SK-N-SH (cell line): Measurements from ENCODE around the gene PBX1. TPM values are rescaled to one million over a fixed set of nuclear protein-coding genes. Genes with fewer than 3 reads are reported as not detected.

Experiments used
- CTCF ChIA-PET: fragments of 300-600, 350-600 bp; formaldehyde crosslinking; extraction: SDS; loops from one replicate; lab custom pipeline; 2021; lab: Yijun Ruan, JAX
- POLR2A ChIA-PET: fragments of 350-600 bp; sonication (Branson Sonifier 250); formaldehyde crosslinking; extraction: SDS; loops from one replicate; lab custom pipeline; 2020; ENCODE audit warnings: antibody characterized with exemption, inconsistent platforms; lab: Yijun Ruan, JAX
- DNase-seq: peaks from one replicate; pipeline ENCODE4 v3.0.0; 2012
- H2AFZ ChIP-seq: fragments of 200-600 bp; sonication (generic); 2 replicates; pipeline ENCODE4 v1.8.1; 2016; ENCODE audit warnings: antibody characterized with exemption, mild to moderate bottlenecking, low read depth
- H3F3A ChIP-seq: fragments of 200-600 bp; sonication (generic); replicated peaks from 2 replicates; pipeline ENCODE3; 2016; ENCODE audit warnings: antibody characterized with exemption, mild to moderate bottlenecking; ENCODE audit not compliant: insufficient read depth
- H3K27ac ChIP-seq, 2 experiments: fragments of 200-500 bp in 1 of 2; fragments of 200-600 bp in 1 of 2; sonication (Bioruptor generic) in 1 of 2; sonication (generic), shearing (Covaris generic) in 1 of 2; 2 replicates each; pipeline versions ENCODE4 v1.5.1 to v1.6.1; 2014 to 2016; ENCODE audit warnings: low read depth in 2 of 2, inconsistent platforms in 1 of 2, low read length in 1 of 2, mild to moderate bottlenecking in 1 of 2, mixed read lengths in 1 of 2
- H3K27me3 ChIP-seq: fragments of 200-600 bp; sonication (generic), shearing (Covaris generic); 2 replicates; pipeline ENCODE4 v1.6.1; 2016; ENCODE audit warnings: mixed run types; ENCODE audit not compliant: insufficient read depth
- H3K36me3 ChIP-seq, 2 experiments: fragments of 200-500 bp in 1 of 2; fragments of 200-600 bp in 1 of 2; sonication (Bioruptor generic) in 1 of 2; sonication (generic) in 1 of 2; replicated peaks in 1 of 2; 2 replicates each; pipeline versions ENCODE3 to v1.5.1; 2014 to 2016; ENCODE audit warnings: low read length in 1 of 2, mild to moderate bottlenecking in 1 of 2; ENCODE audit not compliant: insufficient read depth in 2 of 2, control insufficient read depth in 1 of 2
- H3K4me1 ChIP-seq, 2 experiments: fragments of 200-500 bp in 1 of 2; fragments of 200-600 bp in 1 of 2; sonication (Bioruptor generic) in 1 of 2; sonication (generic), shearing (Covaris generic) in 1 of 2; 2 replicates each; pipeline versions ENCODE4 v1.5.1 to v1.6.1; 2014 to 2016; ENCODE audit warnings: low read depth in 1 of 2, low read length in 1 of 2, mixed run types in 1 of 2; ENCODE audit not compliant: insufficient read depth in 2 of 2, control insufficient read depth in 1 of 2
- H3K4me2 ChIP-seq: fragments of 200-600 bp; sonication (generic), shearing (Covaris generic); 2 replicates; pipeline ENCODE4 v1.6.1; 2017; ENCODE audit warnings: mixed run types
- H3K4me3 ChIP-seq, 2 experiments: fragments of 200-500 bp in 1 of 2; fragments of 200-600 bp in 1 of 2; sonication (Bioruptor generic) in 1 of 2; sonication (generic), shearing (Covaris generic) in 1 of 2; 2 replicates each; pipeline versions ENCODE4 v1.5.1 to v1.8.1; 2014 to 2016; ENCODE audit warnings: low read depth in 2 of 2, inconsistent platforms in 1 of 2, low read length in 1 of 2, mild to moderate bottlenecking in 1 of 2, mixed read lengths in 1 of 2, moderate library complexity in 1 of 2
- H3K79me2 ChIP-seq: fragments of 200-600 bp; sonication (generic); 2 replicates; pipeline ENCODE4 v1.8.1; 2017; ENCODE audit warnings: mild to moderate bottlenecking; ENCODE audit not compliant: insufficient read depth
- H3K9ac ChIP-seq: fragments of 200-600 bp; sonication (generic); 2 replicates; pipeline ENCODE4 v1.6.1; 2017; ENCODE audit warnings: mixed run types
- H3K9me2 ChIP-seq: fragments of 200-600 bp; sonication (generic); 2 replicates; pipeline ENCODE4 v1.6.1; 2017; ENCODE audit warnings: mixed run types
- H3K9me3 ChIP-seq: fragments of 200-600 bp; sonication (generic); 2 replicates; pipeline ENCODE4 v1.6.1; 2017; ENCODE audit warnings: mixed run types, mild to moderate bottlenecking, moderate library complexity
- H4K20me1 ChIP-seq: fragments of 200-600 bp; sonication (generic); 2 replicates; pipeline ENCODE4 v1.6.1; 2017; ENCODE audit warnings: mild to moderate bottlenecking, mixed run types; ENCODE audit not compliant: insufficient read depth
- CHD2 ChIP-seq: fragments of 150-350 bp; IDR thresholded peaks from 2 replicates; pipeline ENCODE4 v1.6.1; 2018; ENCODE audit warnings: low read length; ENCODE audit not compliant: partially characterized antibody
- ELF1 ChIP-seq: IDR thresholded peaks from 2 replicates; pipeline ENCODE4 v1.4.0; 2012
- FOXM1 ChIP-seq: IDR thresholded peaks from 2 replicates; pipeline ENCODE4 v1.4.0; 2012; ENCODE audit warnings: low read depth, mild to moderate bottlenecking
- JUND ChIP-seq: IDR thresholded peaks from 2 replicates; pipeline ENCODE4 v1.4.0; 2012
- MAX ChIP-seq: IDR thresholded peaks from 2 replicates; pipeline ENCODE4 v1.4.0; 2012; ENCODE audit warnings: low read depth
- MEF2A ChIP-seq: IDR thresholded peaks from 2 replicates; pipeline ENCODE4 v1.4.0; 2012; ENCODE audit warnings: low read depth, borderline replicate concordance
- NRF1 ChIP-seq: IDR thresholded peaks from 2 replicates; pipeline ENCODE4 v1.6.1; 2012; ENCODE audit warnings: low read depth, mild to moderate bottlenecking, low read length
- PBX3 ChIP-seq: IDR thresholded peaks from 2 replicates; pipeline ENCODE4; 2012
- RCOR1 ChIP-seq: fragments of 150-350 bp; IDR thresholded peaks from 2 replicates; pipeline ENCODE4 v1.6.1; 2017; ENCODE audit warnings: antibody characterized with exemption, low read length
- RFX5 ChIP-seq: IDR thresholded peaks from 2 replicates; pipeline ENCODE4 v1.6.1; 2012; ENCODE audit warnings: mild to moderate bottlenecking, improper control_type of control experiment, low read length
- RXRA ChIP-seq: IDR thresholded peaks from 2 replicates; pipeline ENCODE4 v1.4.0; 2012; ENCODE audit warnings: low read depth, mild to moderate bottlenecking, borderline replicate concordance
- SIN3A ChIP-seq: IDR thresholded peaks from 2 replicates; pipeline ENCODE4 v1.6.1; 2012; ENCODE audit warnings: low read depth, mild to moderate bottlenecking, low read length, moderate library complexity, borderline replicate concordance
- TAF1 ChIP-seq: IDR thresholded peaks from 2 replicates; pipeline ENCODE4 v1.6.1; 2012; ENCODE audit warnings: low read depth, mild to moderate bottlenecking, low read length, moderate library complexity, borderline replicate concordance
- YY1 ChIP-seq: IDR thresholded peaks from 2 replicates; pipeline ENCODE4 v1.4.0; 2012; ENCODE audit warnings: low read depth, mild to moderate bottlenecking
- WGBS: methylation state at CpG from one replicate; pipeline ENCODE4 v1.1.6; 2017; ENCODE audit warnings: low lambda C conversion rate; 5-methylcytosine and 5-hydroxymethylcytosine counted together
- polyA plus RNA-seq, 3 experiments: library from polyadenylated mRNA; depleted of rRNA; stranded (reverse); fragments of >200 nt; gene quantifications; 2 replicates each; pipeline ENCODE4 v1.2.3, GENCODE V29; 2012
- TF ChIP-seq, protein P1 (sequence below): IDR thresholded peaks from 2 replicates; pipeline ENCODE4 v1.4.0; 2012; ENCODE audit warnings: low read depth, borderline replicate concordance

Gene PBX1
- polyA plus RNA-seq, 1 of the 3 experiments (the other 2 are of a cell fraction): 27.0 TPM

DNA sequence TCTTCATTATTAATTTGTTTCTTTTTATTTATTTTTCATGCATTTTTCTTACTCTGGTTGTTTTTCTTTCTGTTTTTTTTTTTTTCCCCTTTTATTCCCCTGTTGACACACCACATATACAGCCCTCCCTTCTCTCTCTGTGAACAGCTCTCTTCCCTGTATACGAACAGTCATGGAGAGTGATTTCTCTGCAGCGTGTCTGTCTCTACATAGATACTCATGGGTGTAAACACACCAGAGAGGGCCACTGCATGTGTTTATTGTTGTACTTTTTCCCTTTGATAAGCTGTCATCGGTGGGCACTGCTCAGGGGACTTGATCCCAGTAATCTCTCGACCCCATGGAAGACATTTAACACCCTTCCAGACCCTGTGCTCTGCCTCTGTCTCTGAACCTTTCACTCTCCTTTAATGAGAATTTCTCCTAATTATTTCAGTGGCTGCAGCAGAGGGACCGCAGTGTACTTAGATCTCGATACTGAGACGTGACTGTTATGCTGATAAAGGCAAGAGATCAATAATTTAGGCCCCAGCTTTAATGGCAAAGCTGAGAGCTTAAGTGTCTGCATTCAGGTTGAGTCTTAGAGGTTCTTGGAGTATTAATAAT lies 113.1 kb downstream of the PBX1 start:
- Histone ChIP-seq H3K79me2 (no peaks in the 10 kb centered on the region), H2AFZ (no peak overlapping the region), H3K9me2 (no peaks in the 10 kb centered on the region), H4K20me1 (no peaks in the 10 kb centered on the region), H3K4me2 (no peak overlapping the region), H3K9me3 (no peaks in the 10 kb centered on the region), H3F3A (no peaks in the 10 kb centered on the region), H3K9ac (no peak overlapping the region), H3K4me3 (no peak overlapping the region), H3K27me3 (no peaks in the 10 kb centered on the region), H3K27ac (no peak overlapping the region), H3K36me3 (no peaks in the 10 kb centered on the region), H3K4me1 (peaks cover 0 to 14% of the 10 kb centered on the region in 2 experiments; a peak in 2 of 4 replicates)
- 87% methylated on average over 7 of the region's 7 CpGs for WGBS
- CTCF ChIA-PET: interaction anchor here (1.0 to 2.2 kb wide), 3 partner anchors 10 to 116 kb away, joined by 3 to 5 read pairs (median 4); no protein-coding TSS in a partner anchor
- TF ChIP-seq NRF1 (no peak), CHD2 (no peak), SIN3A (no peak), ELF1 (no peak), PBX3 (no peak), RFX5 (no peak), RCOR1 (no peak), MAX (no peak)
- TF ChIP-seq, protein P1, sequence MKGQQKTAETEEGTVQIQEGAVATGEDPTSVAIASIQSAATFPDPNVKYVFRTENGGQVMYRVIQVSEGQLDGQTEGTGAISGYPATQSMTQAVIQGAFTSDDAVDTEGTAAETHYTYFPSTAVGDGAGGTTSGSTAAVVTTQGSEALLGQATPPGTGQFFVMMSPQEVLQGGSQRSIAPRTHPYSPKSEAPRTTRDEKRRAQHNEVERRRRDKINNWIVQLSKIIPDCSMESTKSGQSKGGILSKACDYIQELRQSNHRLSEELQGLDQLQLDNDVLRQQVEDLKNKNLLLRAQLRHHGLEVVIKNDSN: no peak
- DNase-seq: no peak
- POLR2A ChIA-PET: no interaction called here

- Histone ChIP-seq H3K27me3 (no peaks in the 10 kb centered on the region), H3K9me3 (no peaks in the 10 kb centered on the region), H3K4me3 (no peak overlapping the region), H3K36me3 (no peaks in the 10 kb centered on the region), H3K9me2 (no peaks in the 10 kb centered on the region), H3K4me1 (peaks cover 0 to 14% of the 10 kb centered on the region in 2 experiments; a peak in 2 of 4 replicates), H2AFZ (no peak overlapping the region), H4K20me1 (no peaks in the 10 kb centered on the region), H3K27ac (no peak overlapping the region), H3K9ac (no peak overlapping the region), H3K79me2 (no peaks in the 10 kb centered on the region), H3F3A (no peaks in the 10 kb centered on the region), H3K4me2 (no peak overlapping the region)
- no peak for DNase-seq
- no peak for TF ChIP-seq SIN3A
- no peak for TF ChIP-seq CHD2
- TF ChIP-seq RXRA: no peak
- TF ChIP-seq JUND: no peak
- TF ChIP-seq TAF1: no peak
- TF ChIP-seq FOXM1: no peak
- no peak for TF ChIP-seq MEF2A
- no peak for TF ChIP-seq YY1
- no peak for TF ChIP-seq RFX5
- TF ChIP-seq, protein P1: no peak
- ChIA-PET CTCF (interaction anchor here (1.0 to 2.2 kb wide), 2 partner anchors 13 to 115 kb away, joined by 4 to 5 read pairs; no protein-coding TSS in a partner anchor), POLR2A (no interaction called here)
- WGBS: 91% methylated on average over 3 of the region's 3 CpGs
Observed at GRCh38 chr1:164672588-164672987, 113.6 kb downstream of the PBX1 start.
